Measurements from ENCODE around the gene OTC. TPM values are rescaled to one million over a fixed set of nuclear protein-coding genes. Genes with fewer than 3 reads are reported as not detected.

OTC gene

GRCh38 chrX:38468563-38469157 lies 116.3 kb downstream of the OTC start:
- no peaks in the 10 kb centered on the region for H3K27me3 ChIP-seq (ENCODE audit: insufficient read depth, low read length, poor library complexity)
- H3K4me2 ChIP-seq (ENCODE audit: low read length) = no peak overlapping the region
- WGBS (ENCODE audit: extremely low coverage, insufficient coverage, low lambda C conversion rate) = no CpG with 5 or more reads among the region's 6 CpGs
- H3K4ac ChIP-seq (ENCODE audit: low read depth, low read length) = no peak overlapping the region
- no peak overlapping the region for H2AK5ac ChIP-seq (ENCODE audit: low read length)
- no peak overlapping the region for H3K4me3 ChIP-seq (ENCODE audit: low read length)
- no peak overlapping the region for H2BK120ac ChIP-seq (ENCODE audit: low read depth, low read length)
- DNase-seq = no peak
- no peak overlapping the region for H4K5ac ChIP-seq (ENCODE audit: low read length)
- no peak overlapping the region for H4K8ac ChIP-seq (ENCODE audit: low read depth, low read length)
- no peak overlapping the region for H2BK15ac ChIP-seq (replicated peaks; ENCODE audit: low read depth)
- H3K18ac ChIP-seq (ENCODE audit: low read length) = no peak overlapping the region
- no peaks in the 10 kb centered on the region for H3K36me3 ChIP-seq (ENCODE audit: control insufficient read depth, insufficient read depth, low read length)
- H3K9ac ChIP-seq (ENCODE audit: low read length) = no peak overlapping the region
- no peaks in the 10 kb centered on the region for H3K4me1 ChIP-seq (ENCODE audit: control insufficient read depth, low read depth, low read length)
- H3K79me1 ChIP-seq (ENCODE audit: low read length) = no peaks in the 10 kb centered on the region
- no peak overlapping the region for H3K23ac ChIP-seq (ENCODE audit: low read length)
- H3K27ac ChIP-seq (ENCODE audit: low read depth, low read length) = no peak overlapping the region
- no peaks in the 10 kb centered on the region for H3K79me2 ChIP-seq (ENCODE audit: control insufficient read depth, insufficient read depth, low read length)
- no peak overlapping the region for H3K56ac ChIP-seq (ENCODE audit: low read length)
- no peak overlapping the region for H2BK5ac ChIP-seq (ENCODE audit: low read length)

Small RNA genes within 50 kb of the gene (small RNA-seq; reads per million reads assigned to genes)
- not detected for gene RF00322 (ENCODE audit: insufficient read depth)

Measured in mesendoderm (in vitro differentiated cells).